HG02885 (cell line): ENCODE results near the gene MYO5C.

Experiments used
- ATAC-seq: cut with Tn5 transposase; IDR thresholded peaks from one replicate; pipeline ENCODE4 v1.9.1; 2021; ENCODE audit warnings: mild to moderate bottlenecking; ENCODE audit not compliant: unreplicated experiment, poor library complexity

MYO5C gene

GRCh38 chr15:52154896-52155865, 140.4 kb downstream of the MYO5C start:
- ATAC-seq = no peak

GRCh38 chr15:52153900-52154895, 141.4 kb downstream of the MYO5C start:
- ATAC-seq = no peak

GRCh38 chr15:52151353-52151752, 144.3 kb downstream of the MYO5C start:
- no peak for ATAC-seq

- no peak for ATAC-seq
Measured at GRCh38 chr15:52150871-52151270, 144.7 kb downstream of the MYO5C start.

- no peak for ATAC-seq
Measured at GRCh38 chr15:52150043-52150825, 145.4 kb downstream of the MYO5C start.

GRCh38 chr15:52148403-52148802, 147.2 kb downstream of the MYO5C start:
- no peak for ATAC-seq

- no peak for ATAC-seq
Measured at GRCh38 chr15:52146776-52147175, 148.8 kb downstream of the MYO5C start.

- ATAC-seq = no peak
Measured at GRCh38 chr15:52146261-52146660, 149.3 kb downstream of the MYO5C start.

- ATAC-seq = no peak
Measured at GRCh38 chr15:52144656-52145178, 150.9 kb downstream of the MYO5C start.

- no peak for ATAC-seq
Measured at GRCh38 chr15:52143873-52144272, 151.7 kb downstream of the MYO5C start.
